Measurements from ENCODE around the gene RABL2A. TPM values are rescaled to one million over a fixed set of nuclear protein-coding genes. Genes with fewer than 3 reads are reported as not detected.
"Not testable (repeated sequence)": the region's sequence is repeated elsewhere in the genome, so short reads cannot be mapped to it uniquely, and the experiment has no call there.

RABL2A gene
- total and polyA plus RNA-seq, 11 donors, result 2.9 to 9.5 (median 6.3) TPM

GRCh38 chr2:113595725-113596124, 31.3 kb upstream of the RABL2A start:
- DNase-seq; ATAC-seq; H3K4me3 ChIP-seq; H3K27me3 ChIP-seq; H3K9me3 ChIP-seq; H3K27ac ChIP-seq; intact Hi-C loops (cut with DNase I); H3K36me3 ChIP-seq; H3K4me1 ChIP-seq: not testable (repeated sequence)
- WGBS, 4 donors, result 91 to 97% (median 94%) methylated on average over 4 to 10 of the region's 10 CpGs

DNA sequence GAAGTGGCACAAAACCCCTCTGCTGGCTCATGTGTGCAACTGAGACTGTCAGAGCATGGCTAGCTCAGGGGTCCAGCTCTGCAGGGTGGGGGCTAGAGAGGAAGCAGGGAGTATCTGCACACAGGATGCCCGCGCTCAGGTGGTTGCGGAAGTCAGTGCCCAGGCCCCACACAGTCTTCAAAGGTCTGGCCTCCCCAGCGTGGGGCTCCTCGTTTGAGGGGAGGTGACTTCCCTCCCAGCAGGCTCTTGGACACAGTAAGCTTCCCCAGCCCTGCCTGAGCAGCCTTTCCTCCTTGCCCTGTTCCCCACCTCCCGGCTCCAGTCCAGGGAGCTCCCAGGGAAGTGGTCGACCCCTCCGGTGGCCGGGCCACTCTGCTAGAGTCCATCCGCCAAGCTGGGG, 29.9 kb upstream of the RABL2A start:
- DNase-seq; H3K36me3 ChIP-seq; H3K4me3 ChIP-seq; H3K4me1 ChIP-seq; intact Hi-C loops (cut with DNase I); H3K27ac ChIP-seq; H3K27me3 ChIP-seq; H3K9me3 ChIP-seq; ATAC-seq: not testable (repeated sequence)
- WGBS, 4 donors, result 90 to 100% (median 94%) methylated on average over 5 to 10 of the region's 10 CpGs; no CpG with 5 or more reads in 1 of the 4 donors

DNA sequence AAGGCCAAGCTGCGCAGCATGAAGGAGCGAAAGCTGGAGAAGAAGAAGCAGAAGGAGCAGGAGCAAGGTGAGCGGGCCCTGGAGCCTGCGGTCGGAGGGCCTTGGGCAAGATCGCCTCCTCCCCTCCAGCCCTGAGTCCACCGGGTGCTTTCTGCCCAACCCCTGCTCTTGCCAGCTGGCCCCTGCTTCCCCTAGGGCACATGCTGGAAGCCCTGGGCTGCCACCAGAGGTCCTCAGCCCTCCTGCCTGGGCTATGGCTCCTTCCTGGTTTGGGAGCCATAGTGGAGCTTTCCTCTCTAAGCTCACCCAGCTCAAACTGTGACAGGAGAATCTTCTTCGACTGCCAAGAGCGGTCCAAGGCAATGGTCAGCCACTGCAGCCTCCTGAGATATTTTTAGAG, 29.5 kb upstream of the RABL2A start:
- TF ChIP-seq CTCF (IDR thresholded peaks at IDR 0.05), result peak in 1 of 12 donors; percentile 3
- WGBS, 4 donors, result 30 to 81% methylated on average over 1 to 3 of the region's 9 CpGs; no CpG with 5 or more reads in 2 of the 4 donors
- H3K9me3 ChIP-seq; ATAC-seq; H3K4me1 ChIP-seq; H3K4me3 ChIP-seq; H3K27ac ChIP-seq; DNase-seq; intact Hi-C loops (cut with DNase I); H3K36me3 ChIP-seq; H3K27me3 ChIP-seq: not testable (repeated sequence)

- intact Hi-C loops (cut with DNase I); DNase-seq: not testable (repeated sequence)
Observed at GRCh38 chr2:113598180-113598579, 28.9 kb upstream of the RABL2A start.

DNA sequence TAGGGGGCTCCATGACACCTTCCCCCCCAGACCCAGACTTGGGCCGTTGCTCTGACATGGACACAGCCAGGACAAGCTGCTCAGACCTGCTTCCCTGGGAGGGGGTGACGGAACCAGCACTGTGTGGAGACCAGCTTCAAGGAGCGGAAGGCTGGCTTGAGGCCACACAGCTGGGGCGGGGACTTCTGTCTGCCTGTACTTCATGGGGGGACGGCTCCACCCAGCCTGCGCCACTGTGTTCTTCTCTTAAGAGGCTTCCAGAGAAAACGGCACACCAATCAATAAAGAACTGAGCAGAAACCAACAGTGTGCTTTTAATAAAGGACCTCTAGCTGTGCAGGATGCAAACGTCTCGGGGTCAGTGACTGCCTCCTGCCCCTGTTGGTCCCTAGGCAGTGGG, 28.3 kb upstream of the RABL2A start:
- H3K4me3 ChIP-seq; H3K27me3 ChIP-seq; DNase-seq; ATAC-seq; intact Hi-C loops (cut with DNase I); H3K9me3 ChIP-seq; H3K36me3 ChIP-seq; H3K27ac ChIP-seq; H3K4me1 ChIP-seq: not testable (repeated sequence)
- 76 to 92% (median 80%) methylated on average over 2 to 7 of the region's 9 CpGs for WGBS, 4 donors

More at GRCh38 chr2:113598180-113598579, 28.9 kb upstream of the RABL2A start:
- not testable (repeated sequence) for H3K27ac ChIP-seq, H3K36me3 ChIP-seq, H3K9me3 ChIP-seq, H3K4me1 ChIP-seq, H3K27me3 ChIP-seq, ATAC-seq, H3K4me3 ChIP-seq
- WGBS, 4 donors, result 60 to 73% (median 72%) methylated on average over 2 to 13 of the region's 13 CpGs; no CpG with 5 or more reads in 1 of the 4 donors

DNA sequence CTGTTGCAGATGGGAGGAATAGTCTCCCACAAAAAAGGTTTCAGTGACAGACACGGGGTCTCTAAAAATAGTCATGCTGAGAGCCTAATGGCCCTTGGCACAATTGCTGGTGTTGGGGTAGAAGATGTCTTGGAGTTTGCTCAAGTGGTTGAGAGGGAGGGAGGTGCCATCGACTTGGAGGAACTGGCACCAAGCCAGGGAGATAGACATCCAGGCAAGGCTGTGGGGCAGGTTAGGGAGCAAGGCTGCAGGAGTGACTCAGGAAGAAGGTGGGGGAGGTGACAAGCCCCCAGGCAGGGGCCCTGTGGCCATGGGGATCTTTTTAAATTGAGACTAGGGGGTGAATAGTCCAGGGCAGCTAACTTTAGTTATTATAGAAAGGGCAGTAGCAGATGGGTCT, 27.9 kb upstream of the RABL2A start:
- H3K4me1 ChIP-seq, result not testable (repeated sequence)

GRCh38 chr2:113602040-113602769, 24.9 kb upstream of the RABL2A start:
- H3K9me3 ChIP-seq, H3K27me3 ChIP-seq, H3K4me1 ChIP-seq, H3K27ac ChIP-seq, H3K4me3 ChIP-seq, ATAC-seq, H3K36me3 ChIP-seq: not testable (repeated sequence)
- intact Hi-C loops (cut with DNase I), result loop anchor here in 1 of 10 donors (5.0 kb wide), 1 partner anchor 90 kb away; no protein-coding TSS in a partner anchor
- peak in 3 of 5 donors; percentile 41 to 65 (median 62) for DNase-seq
- WGBS, 4 donors, result 82 to 93% (median 86%) methylated on average over 33 to 51 of the region's 51 CpGs
- TF ChIP-seq CTCF (IDR thresholded peaks at IDR 0.05), result peak; percentile 9 to 47 (median 35)

More for the DNA sequence above, 27.9 kb upstream of the RABL2A start:
- 0 to 17% (median 9%) methylated on average over 1 to 2 of the region's 2 CpGs for WGBS, 4 donors
- H3K36me3 ChIP-seq; intact Hi-C loops (cut with DNase I); DNase-seq; H3K4me3 ChIP-seq; H3K27me3 ChIP-seq; ATAC-seq; H3K9me3 ChIP-seq: not testable (repeated sequence)
- H3K27ac ChIP-seq, result peak overlapping the region in 2 of 12 donors; percentile 9 to 14

Data from heart left ventricle (tissue), 16 donors.